RPMI7951 (cell line): ENCODE data around the gene MYOCD. TPM values are rescaled to one million over a fixed set of nuclear protein-coding genes. Genes with fewer than 3 reads are reported as not detected.

Source experiments
- DNase-seq: peaks from one replicate; pipeline ENCODE4 v3.0.0-alpha.2; 2012; ENCODE audit warnings: low read depth
- total RNA-seq: library from RNA; depleted of rRNA; stranded (reverse); fragments of >200 nt; shearing (Covaris generic); gene quantifications from 2 replicates; pipeline ENCODE4 v1.2.3, GENCODE V29; 2014

The MYOCD gene
- total RNA-seq, 1 experiment from 2014 or later = not detected

GRCh38 chr17:12641084-12641483 is 24.6 kb upstream of the MYOCD start:
- DNase-seq = no peak

- no peak for DNase-seq
Measured at GRCh38 chr17:12642034-12642433, 23.7 kb upstream of the MYOCD start.

GRCh38 chr17:12643822-12644221 is 21.9 kb upstream of the MYOCD start:
- DNase-seq = no peak

GRCh38 chr17:12644623-12645022 is 21.1 kb upstream of the MYOCD start:
- DNase-seq = no peak

- no peak for DNase-seq
Measured at GRCh38 chr17:12646761-12647422, 18.8 kb upstream of the MYOCD start.

- DNase-seq = no peak
Measured at GRCh38 chr17:12648498-12648897, 17.2 kb upstream of the MYOCD start.

- DNase-seq = no peak
Measured at GRCh38 chr17:12655936-12656335, 9.8 kb upstream of the MYOCD start.

GRCh38 chr17:12656354-12656753 is 9.3 kb upstream of the MYOCD start:
- no peak for DNase-seq

- DNase-seq = no peak
Measured at GRCh38 chr17:12659500-12659899, 6.2 kb upstream of the MYOCD start.

- no peak for DNase-seq
Measured at GRCh38 chr17:12664252-12664651, 1.4 kb upstream of the MYOCD start.

- DNase-seq = no peak
Measured at GRCh38 chr17:12664894-12665262, 812 bp upstream of the MYOCD start.

GRCh38 chr17:12666718-12667117 is 1.0 kb downstream of the MYOCD start:
- DNase-seq = no peak

GRCh38 chr17:12667299-12667958 is 1.7 kb downstream of the MYOCD start:
- DNase-seq = peak; percentile 50

- no peak for DNase-seq
Measured at GRCh38 chr17:12671906-12672305, 6.2 kb downstream of the MYOCD start.

GRCh38 chr17:12672947-12673346 is 7.3 kb downstream of the MYOCD start:
- no peak for DNase-seq

- DNase-seq = peak; percentile 35
Measured at GRCh38 chr17:12673788-12674187, 8.1 kb downstream of the MYOCD start.

- DNase-seq = no peak
Measured at GRCh38 chr17:12680407-12680897, 14.8 kb downstream of the MYOCD start.

GRCh38 chr17:12680993-12681392 is 15.3 kb downstream of the MYOCD start:
- no peak for DNase-seq

GRCh38 chr17:12683299-12683698 is 17.6 kb downstream of the MYOCD start:
- DNase-seq = no peak

GRCh38 chr17:12686486-12686885 is 20.8 kb downstream of the MYOCD start:
- no peak for DNase-seq

GRCh38 chr17:12688382-12688781 is 22.7 kb downstream of the MYOCD start:
- no peak for DNase-seq

- no peak for DNase-seq
Measured at GRCh38 chr17:12691173-12691572, 25.5 kb downstream of the MYOCD start.

GRCh38 chr17:12693640-12694039 is 27.9 kb downstream of the MYOCD start:
- no peak for DNase-seq

GRCh38 chr17:12706070-12706469 is 40.4 kb downstream of the MYOCD start:
- no peak for DNase-seq
